HG02840 (cell line): Measurements from ENCODE around the gene RAB11FIP4.
"Not testable (repeated sequence)": the region's sequence is repeated elsewhere in the genome, so short reads cannot be mapped to it uniquely, and the experiment has no call there.

ENCODE experiments used
- ATAC-seq: cut with Tn5 transposase; IDR thresholded peaks from one replicate; pipeline ENCODE4 v1.9.1; 2021; ENCODE audit warnings: mild to moderate bottlenecking, moderate library complexity, moderate number of reproducible peaks; ENCODE audit not compliant: unreplicated experiment, low FRiP score

RAB11FIP4 gene, protein sequence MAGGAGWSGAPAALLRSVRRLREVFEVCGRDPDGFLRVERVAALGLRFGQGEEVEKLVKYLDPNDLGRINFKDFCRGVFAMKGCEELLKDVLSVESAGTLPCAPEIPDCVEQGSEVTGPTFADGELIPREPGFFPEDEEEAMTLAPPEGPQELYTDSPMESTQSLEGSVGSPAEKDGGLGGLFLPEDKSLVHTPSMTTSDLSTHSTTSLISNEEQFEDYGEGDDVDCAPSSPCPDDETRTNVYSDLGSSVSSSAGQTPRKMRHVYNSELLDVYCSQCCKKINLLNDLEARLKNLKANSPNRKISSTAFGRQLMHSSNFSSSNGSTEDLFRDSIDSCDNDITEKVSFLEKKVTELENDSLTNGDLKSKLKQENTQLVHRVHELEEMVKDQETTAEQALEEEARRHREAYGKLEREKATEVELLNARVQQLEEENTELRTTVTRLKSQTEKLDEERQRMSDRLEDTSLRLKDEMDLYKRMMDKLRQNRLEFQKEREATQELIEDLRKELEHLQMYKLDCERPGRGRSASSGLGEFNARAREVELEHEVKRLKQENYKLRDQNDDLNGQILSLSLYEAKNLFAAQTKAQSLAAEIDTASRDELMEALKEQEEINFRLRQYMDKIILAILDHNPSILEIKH

GRCh38 chr17:31391496-31391949 is at the start of gene RAB11FIP4:
TSS of gene RAB11FIP4 (plus strand) at chr17:31391675. CDS start at chr17:31391853, 178 bp downstream.
- no peak for ATAC-seq

DNA sequence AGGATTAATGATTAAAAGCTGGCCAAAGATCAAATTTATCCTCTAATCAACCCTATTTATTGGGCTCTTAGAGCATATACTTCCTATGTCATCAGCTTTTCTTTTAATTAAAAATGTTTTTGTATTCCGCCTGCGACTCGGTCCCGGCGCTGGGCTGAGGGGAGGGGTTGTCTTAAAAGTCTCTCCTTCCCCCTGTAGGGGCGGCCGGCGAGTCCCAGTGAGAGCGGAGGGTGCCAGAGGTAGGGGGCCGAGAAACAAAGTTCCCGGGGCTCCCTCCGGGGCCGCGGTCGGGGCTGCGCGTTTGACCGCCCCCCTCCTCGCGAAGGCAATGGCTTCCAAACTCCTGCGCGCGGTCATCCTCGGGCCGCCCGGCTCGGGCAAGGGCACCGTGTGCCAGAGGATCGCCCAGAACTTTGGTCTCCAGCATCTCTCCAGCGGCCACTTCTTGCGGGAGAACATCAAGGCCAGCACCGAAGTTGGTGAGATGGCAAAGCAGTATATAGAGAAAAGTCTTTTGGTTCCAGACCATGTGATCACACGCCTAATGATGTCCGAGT is 46.2 kb upstream of the RAB11FIP4 start:
- not testable (repeated sequence) for ATAC-seq

DNA sequence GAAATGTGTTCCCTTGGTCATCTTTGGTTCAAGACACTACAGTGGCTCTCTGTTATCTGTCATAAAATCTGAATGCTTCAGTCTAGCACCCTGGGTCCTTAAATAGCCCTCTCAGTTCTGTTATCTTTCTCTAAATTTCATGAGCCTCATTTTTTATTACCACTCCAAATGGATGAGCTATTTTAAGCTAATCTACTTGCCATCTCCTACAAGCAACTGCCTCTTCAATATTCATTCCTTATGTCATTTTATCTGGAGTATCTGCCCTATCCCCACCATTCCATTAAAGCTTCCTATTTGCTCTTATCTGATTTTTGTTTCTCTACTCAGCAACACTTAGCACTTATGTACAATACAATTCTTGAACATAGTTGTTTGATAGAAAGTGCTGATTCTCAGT is 42.0 kb upstream of the RAB11FIP4 start:
- no peak for ATAC-seq

GRCh38 chr17:31355935-31356334 is 35.5 kb upstream of the RAB11FIP4 start:
- ATAC-seq: no peak

DNA sequence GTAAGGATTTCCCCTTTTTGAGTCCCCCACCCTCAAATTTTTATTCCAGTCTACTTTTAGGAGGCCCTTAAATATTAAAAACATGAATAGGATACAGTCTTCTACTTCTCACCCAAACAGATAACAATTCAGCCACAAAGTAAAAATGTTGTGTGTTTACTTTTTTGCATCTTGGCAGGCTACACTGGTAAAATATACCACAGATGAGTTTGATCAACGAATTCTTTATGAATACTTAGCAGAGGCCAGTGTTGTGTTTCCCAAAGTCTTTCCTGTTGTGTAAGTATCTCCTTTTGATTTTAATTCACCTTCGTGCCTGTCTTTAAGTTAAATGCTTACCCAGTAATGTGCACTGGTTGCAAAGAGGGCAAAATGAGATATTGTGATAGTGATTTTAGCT is 34.4 kb upstream of the RAB11FIP4 start:
- ATAC-seq: no peak

DNA sequence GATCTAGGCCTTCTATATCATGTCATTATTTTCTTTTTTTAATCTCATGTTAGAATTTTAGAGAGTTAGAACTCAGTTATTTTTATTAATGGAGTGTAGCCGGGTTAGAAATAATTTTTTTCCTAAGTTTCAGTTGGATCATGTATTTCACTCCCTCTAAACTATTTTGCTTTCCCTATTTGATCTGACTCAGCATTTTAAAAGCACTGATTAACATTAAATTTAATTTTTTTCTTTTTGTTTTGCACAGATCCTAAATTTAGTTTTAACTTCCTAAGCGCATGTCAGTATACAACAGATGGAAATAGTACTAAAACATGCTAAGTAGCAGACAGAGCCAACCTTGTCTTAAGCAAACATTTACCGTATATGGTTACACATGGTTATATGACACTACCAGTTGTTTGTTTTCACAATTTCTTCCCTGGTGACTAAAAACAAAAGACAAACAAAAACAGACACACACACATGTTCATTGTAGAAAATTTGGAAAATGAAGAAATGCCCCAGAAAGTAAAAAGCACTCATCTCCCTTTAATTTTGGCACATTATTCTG is 33.6 kb upstream of the RAB11FIP4 start:
- ATAC-seq: no peak

DNA sequence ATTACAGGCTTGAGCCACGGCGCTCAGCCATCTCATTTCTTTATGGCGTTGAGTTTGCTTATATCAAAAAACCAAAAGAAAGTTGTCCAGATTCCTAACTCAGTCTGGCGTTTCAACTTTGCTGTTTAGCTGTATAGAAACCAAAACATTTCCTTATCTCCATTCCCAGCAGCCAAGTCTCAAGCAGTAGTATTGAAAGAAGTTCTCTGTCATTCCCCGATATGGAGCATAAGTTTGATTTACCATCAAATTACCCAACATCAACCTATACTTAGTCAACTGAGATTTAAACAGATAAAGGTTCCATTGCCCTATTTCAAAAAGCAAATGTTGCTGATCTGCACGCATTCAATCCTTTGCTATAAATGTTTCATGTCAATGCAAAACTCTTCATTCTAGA is 27.5 kb upstream of the RAB11FIP4 start:
- no peak for ATAC-seq

GRCh38 chr17:31366088-31366487 is 25.4 kb upstream of the RAB11FIP4 start:
- ATAC-seq: no peak

DNA sequence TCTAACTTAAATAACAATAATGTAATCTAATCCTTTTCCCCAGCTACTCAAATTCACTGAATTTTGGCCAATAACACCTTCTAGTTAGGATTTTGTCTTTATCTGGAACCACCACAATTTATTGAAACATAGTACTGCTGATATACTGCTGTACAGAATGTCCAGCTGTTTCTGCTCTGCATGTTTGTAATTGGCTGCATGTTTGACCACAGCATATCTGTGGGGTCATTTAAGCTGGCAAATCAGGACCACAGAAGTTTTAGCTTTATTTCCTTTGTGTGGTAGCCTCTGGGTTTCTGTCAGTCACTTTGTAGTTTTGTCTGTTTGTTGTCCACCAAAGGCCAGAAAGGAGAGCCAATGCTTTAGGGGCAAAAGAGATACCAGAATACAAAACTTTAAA is 22.2 kb upstream of the RAB11FIP4 start:
- no peak for ATAC-seq

DNA sequence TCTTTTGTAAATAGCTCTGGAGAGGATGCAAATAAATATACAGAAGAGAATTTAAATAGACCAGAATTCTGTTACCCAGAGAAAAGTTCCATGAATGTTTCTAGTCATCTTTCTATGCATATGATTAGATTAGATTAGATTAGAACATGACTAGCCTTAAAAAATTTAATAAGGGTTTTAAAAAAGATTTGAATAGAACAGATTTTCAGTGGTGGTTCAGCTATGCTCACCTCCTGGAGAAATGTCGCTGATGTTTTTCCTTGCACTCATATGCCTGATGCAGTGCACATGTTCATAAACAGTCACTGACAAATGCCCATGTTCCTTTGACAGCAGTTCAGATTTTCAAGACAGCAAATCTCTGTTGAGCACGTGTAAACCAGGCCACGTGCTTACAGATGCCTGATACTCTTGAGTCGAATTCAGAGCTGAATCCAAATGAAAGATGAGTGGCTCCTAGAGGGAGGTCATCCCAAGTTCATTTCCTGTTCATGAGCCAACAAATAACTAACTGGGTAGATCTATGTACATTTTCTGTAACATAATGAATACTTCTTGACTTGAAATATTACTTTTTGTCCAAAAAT is 19.9 kb upstream of the RAB11FIP4 start:
- no peak for ATAC-seq

GRCh38 chr17:31373150-31374093 is 18.1 kb upstream of the RAB11FIP4 start:
- no peak for ATAC-seq

DNA sequence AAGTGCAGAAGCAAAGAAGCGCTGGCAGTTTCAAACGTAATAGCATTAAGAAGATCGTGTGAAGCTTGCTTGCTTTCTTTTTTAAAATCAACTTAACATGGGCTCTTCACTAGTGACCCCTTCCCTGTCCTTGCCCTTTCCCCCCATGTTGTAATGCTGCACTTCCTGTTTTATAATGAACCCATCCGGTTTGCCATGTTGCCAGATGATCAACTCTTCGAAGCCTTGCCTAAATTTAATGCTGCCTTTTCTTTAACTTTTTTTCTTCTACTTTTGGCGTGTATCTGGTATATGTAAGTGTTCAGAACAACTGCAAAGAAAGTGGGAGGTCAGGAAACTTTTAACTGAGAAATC is 17.4 kb upstream of the RAB11FIP4 start:
- no peak for ATAC-seq

DNA sequence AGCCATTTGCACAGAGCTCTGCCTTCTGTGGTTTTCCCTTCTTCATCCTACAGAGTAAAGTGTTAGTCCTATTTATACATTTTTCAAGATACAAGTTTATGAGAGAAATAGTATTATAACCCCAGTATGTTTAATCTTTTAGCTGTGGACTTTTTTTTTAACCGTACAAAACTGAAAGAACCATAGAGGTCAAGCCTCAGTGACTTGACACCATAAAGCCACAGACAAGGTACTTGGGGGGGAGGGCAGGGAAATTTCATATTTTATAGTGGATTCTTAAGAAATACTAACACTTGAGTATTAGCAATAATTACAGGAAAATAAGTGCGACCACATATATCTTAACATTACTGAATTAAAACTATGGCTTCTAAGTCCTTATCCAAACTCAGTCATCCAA is 17.0 kb upstream of the RAB11FIP4 start:
- no peak for ATAC-seq

GRCh38 chr17:31378638-31379037 is 12.8 kb upstream of the RAB11FIP4 start:
- no peak for ATAC-seq

- no peak for ATAC-seq
Observed at GRCh38 chr17:31379597-31380205, 11.8 kb upstream of the RAB11FIP4 start.

DNA sequence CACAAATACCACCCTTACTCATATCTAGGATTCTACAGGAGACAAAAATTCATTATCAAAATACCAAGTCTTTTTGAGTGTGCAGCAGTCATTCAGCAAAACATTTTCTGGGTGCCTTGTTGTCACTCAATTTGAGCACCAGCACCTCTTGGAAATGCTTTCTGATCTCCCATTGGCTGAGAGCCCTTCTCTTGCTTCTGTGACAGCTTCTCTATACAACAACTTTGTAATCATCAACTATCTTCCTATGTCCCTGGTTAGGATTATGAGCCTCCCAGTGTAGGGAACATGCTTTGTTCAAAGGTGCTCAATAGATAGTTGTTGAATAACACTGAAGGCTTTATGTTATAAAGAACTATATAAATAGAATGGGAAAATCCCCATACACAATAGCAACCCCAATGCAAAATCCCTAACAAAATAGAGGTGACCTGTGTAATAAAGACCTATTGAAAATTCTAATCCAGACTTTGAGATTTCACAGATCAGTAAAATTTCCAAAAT is 10.3 kb upstream of the RAB11FIP4 start:
- ATAC-seq: no peak

- not testable (repeated sequence) for ATAC-seq
Observed at GRCh38 chr17:31382668-31383275, 8.7 kb upstream of the RAB11FIP4 start.

DNA sequence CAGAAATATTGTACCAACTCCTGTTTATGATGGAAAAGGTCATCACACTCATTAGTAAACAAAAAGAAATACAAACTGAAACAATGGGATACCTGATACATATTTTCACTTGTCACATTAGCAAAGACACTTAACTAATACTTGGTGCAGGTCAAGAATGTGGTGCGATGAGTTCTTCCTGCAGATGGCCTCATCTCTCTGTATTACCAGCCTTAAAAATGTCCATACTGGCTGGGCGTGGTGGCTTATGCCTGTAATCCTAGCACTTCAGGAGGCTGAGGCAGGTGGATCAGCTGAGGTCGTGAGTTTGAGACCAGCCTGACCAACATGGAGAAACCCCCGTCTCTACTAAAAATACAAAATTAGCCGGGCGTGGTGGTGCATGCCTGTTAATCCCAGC is 8.0 kb upstream of the RAB11FIP4 start:
- not testable (repeated sequence) for ATAC-seq
